Liver (tissue), 9 donors: ENCODE measurements around the gene MYBPC3. TPM values are rescaled to one million over a fixed set of nuclear protein-coding genes. Genes with fewer than 3 reads are reported as not detected.

ENCODE experiments used
- DNase-seq: peaks from one replicate; pipeline ENCODE4 v3.0.0-alpha.2; 2017; ENCODE audit warnings: low spot score
- H3K27ac ChIP-seq, 2 donors: one replicate each; pipeline ENCODE4 v1.7.0; 2013; ENCODE audit warnings: inconsistent platforms in 2 of 2, low read length in 2 of 2, control low read depth in 1 of 2, low read depth in 1 of 2, mild to moderate bottlenecking in 1 of 2
- H3K27me3 ChIP-seq, 4 donors: one replicate each; pipeline versions ENCODE4 v1.6.1 to v1.7.0; 2013; ENCODE audit warnings: low read length in 3 of 4, inconsistent platforms in 1 of 4, mild to moderate bottlenecking in 1 of 4, moderate library complexity in 1 of 4; ENCODE audit not compliant: control insufficient read depth in 4 of 4, insufficient read depth in 4 of 4
- H3K36me3 ChIP-seq, 4 donors: one replicate each; pipeline versions ENCODE4 v1.6.1 to v1.7.0; 2013; ENCODE audit warnings: low read length in 3 of 4, mild to moderate bottlenecking in 3 of 4, low read depth in 1 of 4, moderate library complexity in 1 of 4; ENCODE audit not compliant: control insufficient read depth in 4 of 4, insufficient read depth in 3 of 4
- H3K4me1 ChIP-seq, 4 donors: one replicate each; pipeline versions ENCODE4 v1.6.1 to v1.7.0; 2013; ENCODE audit warnings: low read length in 3 of 4, mild to moderate bottlenecking in 3 of 4, moderate library complexity in 1 of 4; ENCODE audit not compliant: control insufficient read depth in 4 of 4, insufficient read depth in 4 of 4
- H3K4me3 ChIP-seq, 3 donors: one replicate each; pipeline versions ENCODE4 v1.6.1 to v1.7.0; 2013; ENCODE audit warnings: low read length in 3 of 3, control low read depth in 1 of 3, low read depth in 1 of 3, mild to moderate bottlenecking in 1 of 3
- H3K9ac ChIP-seq, 2 donors: one replicate each; pipeline ENCODE4 v1.7.0; 2013; ENCODE audit warnings: low read length in 2 of 2, mild to moderate bottlenecking in 2 of 2, moderate library complexity in 2 of 2, control low read depth in 1 of 2, low read depth in 1 of 2
- H3K9me3 ChIP-seq, 4 donors: one replicate each; pipeline versions ENCODE4 v1.6.1 to v1.7.0; 2013; ENCODE audit warnings: low read length in 3 of 4; ENCODE audit not compliant: control insufficient read depth in 4 of 4
- EGR1 ChIP-seq, 2 donors: IDR thresholded peaks; 2 replicates each; pipeline ENCODE4 v1.6.1; 2016 to 2018; ENCODE audit warnings: antibody characterized with exemption in 2 of 2, low read depth in 2 of 2
- FOXA1 ChIP-seq: IDR thresholded peaks from 2 replicates; pipeline ENCODE4 v1.6.1; 2016; ENCODE audit warnings: antibody characterized with exemption
- GABPA ChIP-seq, 2 donors: IDR thresholded peaks in 1 of 2; conservative IDR thresholded peaks in 1 of 2; 2 replicates each; pipeline ENCODE4 v1.6.1; 2016; ENCODE audit warnings: antibody characterized with exemption in 2 of 2, mild to moderate bottlenecking in 1 of 2, moderate library complexity in 1 of 2
- RXRA ChIP-seq, 2 donors: IDR thresholded peaks; 2 replicates each; pipeline ENCODE4 v1.6.1; 2017 to 2018; ENCODE audit warnings: antibody characterized with exemption in 2 of 2, mild to moderate bottlenecking in 1 of 2
- YY1 ChIP-seq: IDR thresholded peaks from 2 replicates; pipeline ENCODE4 v1.6.1; 2016; ENCODE audit warnings: antibody characterized with exemption, mild to moderate bottlenecking
- WGBS: extraction: QIAGEN DNeasy Blood & Tissue Kit; methylation state at CpG from one replicate; pipeline ENCODE4 v1.1.7; 2013; 5-methylcytosine and 5-hydroxymethylcytosine counted together
- polyA plus RNA-seq, 2 donors: library from polyadenylated mRNA; stranded (reverse) in 1 of 2; unstranded in 1 of 2; fragments of 200-250 nt in 1 of 2; fragments of >200 nt in 1 of 2; fragmentation: Nextera tagmentation in 1 of 2; extraction: Ambion mirVana in 1 of 2; gene quantifications; one replicate each; pipeline versions ENCODE4 v1.2.1 to v1.2.3, GENCODE V29; 2013 to 2015
- total RNA-seq, 2 donors: library from RNA; depleted of rRNA; stranded (reverse); fragments of >200 nt; gene quantifications; one replicate each; pipeline ENCODE4 v1.2.3, GENCODE V29; 2014
- TF ChIP-seq, protein P1 (sequence below): fragments of 150-350 bp; IDR thresholded peaks from 2 replicates; pipeline ENCODE4 v1.5.1; 2017; ENCODE audit warnings: improper control_type of control experiment, low read depth, low read length; ENCODE audit not compliant: missing input control
- TF ChIP-seq, protein P2 (sequence below): IDR thresholded peaks from 2 replicates; pipeline ENCODE4 v1.6.1; 2016; ENCODE audit warnings: antibody characterized with exemption
- TF ChIP-seq, protein P3 (sequence below): IDR thresholded peaks from 2 replicates; pipeline ENCODE4 v1.6.1; 2016; ENCODE audit warnings: antibody characterized with exemption
- TF ChIP-seq, protein P4 (sequence below): IDR thresholded peaks from 2 replicates; pipeline ENCODE4 v1.6.1; 2016; ENCODE audit warnings: antibody characterized with exemption
- TF ChIP-seq, protein P5 (sequence below): IDR thresholded peaks from 2 replicates; pipeline ENCODE4 v1.6.1; 2016; ENCODE audit warnings: antibody characterized with exemption, mild to moderate bottlenecking
- donor health status: healthy.
- donor health status: healthy.
- donor health status: healthy.
- donor health status: healthy.
- donor health status: healthy.

MYBPC3 gene
- total and polyA plus RNA-seq, 4 donors = 0.01 to 0.25 TPM; not detected in 2

GRCh38 chr11:47391711-47392432 is 39.4 kb upstream of the MYBPC3 start:
- Histone ChIP-seq H3K4me3 (no peak overlapping the region), H3K4me1 (peaks cover 0 to 9% (median 0%) of the 10 kb centered on the region in 4 donors), H3K27ac (peak overlapping the region; percentile 74 to 87), H3K27me3 (no peaks in the 10 kb centered on the region), H3K9me3 (no peaks in the 10 kb centered on the region), H3K36me3 (no peaks in the 10 kb centered on the region), H3K9ac (no peak overlapping the region)
- TF ChIP-seq, protein P1, sequence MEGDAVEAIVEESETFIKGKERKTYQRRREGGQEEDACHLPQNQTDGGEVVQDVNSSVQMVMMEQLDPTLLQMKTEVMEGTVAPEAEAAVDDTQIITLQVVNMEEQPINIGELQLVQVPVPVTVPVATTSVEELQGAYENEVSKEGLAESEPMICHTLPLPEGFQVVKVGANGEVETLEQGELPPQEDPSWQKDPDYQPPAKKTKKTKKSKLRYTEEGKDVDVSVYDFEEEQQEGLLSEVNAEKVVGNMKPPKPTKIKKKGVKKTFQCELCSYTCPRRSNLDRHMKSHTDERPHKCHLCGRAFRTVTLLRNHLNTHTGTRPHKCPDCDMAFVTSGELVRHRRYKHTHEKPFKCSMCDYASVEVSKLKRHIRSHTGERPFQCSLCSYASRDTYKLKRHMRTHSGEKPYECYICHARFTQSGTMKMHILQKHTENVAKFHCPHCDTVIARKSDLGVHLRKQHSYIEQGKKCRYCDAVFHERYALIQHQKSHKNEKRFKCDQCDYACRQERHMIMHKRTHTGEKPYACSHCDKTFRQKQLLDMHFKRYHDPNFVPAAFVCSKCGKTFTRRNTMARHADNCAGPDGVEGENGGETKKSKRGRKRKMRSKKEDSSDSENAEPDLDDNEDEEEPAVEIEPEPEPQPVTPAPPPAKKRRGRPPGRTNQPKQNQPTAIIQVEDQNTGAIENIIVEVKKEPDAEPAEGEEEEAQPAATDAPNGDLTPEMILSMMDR = no peak
- TF ChIP-seq YY1 (no peak), GABPA (IDR thresholded peaks at IDR 0.05 in 1 of 2, conservative IDR thresholded peaks at IDR 0.05 in 1 of 2) (no peak)
- no peak for DNase-seq
- WGBS = 94% methylated on average over 16 of the region's 16 CpGs

DNA sequence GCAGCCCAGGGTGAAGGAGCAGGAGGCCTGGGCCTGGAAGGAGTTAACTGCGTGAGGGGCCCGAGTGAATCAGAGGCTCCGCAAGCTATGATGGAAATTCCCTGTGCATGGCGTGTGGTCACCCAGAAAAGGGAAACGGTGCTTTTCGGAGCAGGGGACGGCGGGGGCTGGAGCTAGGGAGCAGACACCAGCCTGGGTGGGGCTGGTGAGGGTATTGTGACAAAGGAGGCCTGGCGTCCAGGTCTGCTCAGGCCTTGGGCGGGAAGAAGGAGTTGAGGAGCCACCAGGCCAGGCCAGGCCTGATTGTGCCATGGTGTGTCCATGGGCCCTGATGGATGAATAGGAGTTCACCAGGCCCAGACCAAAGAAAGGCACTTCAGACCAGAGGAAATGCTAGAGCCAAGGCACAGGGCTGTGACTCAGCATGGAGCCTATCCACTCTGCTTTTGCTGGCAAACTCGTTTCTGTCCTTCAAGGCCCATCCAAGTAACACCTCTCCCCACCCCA is 38.6 kb upstream of the MYBPC3 start:
- no peak for DNase-seq
- Histone ChIP-seq H3K27ac (peak overlapping the region; percentile 47 to 74), H3K9me3 (no peaks in the 10 kb centered on the region), H3K36me3 (no peaks in the 10 kb centered on the region), H3K4me3 (no peak overlapping the region), H3K4me1 (peaks cover 0 to 9% (median 0%) of the 10 kb centered on the region in 4 donors), H3K27me3 (no peaks in the 10 kb centered on the region), H3K9ac (no peak overlapping the region)
- TF ChIP-seq, protein P2, sequence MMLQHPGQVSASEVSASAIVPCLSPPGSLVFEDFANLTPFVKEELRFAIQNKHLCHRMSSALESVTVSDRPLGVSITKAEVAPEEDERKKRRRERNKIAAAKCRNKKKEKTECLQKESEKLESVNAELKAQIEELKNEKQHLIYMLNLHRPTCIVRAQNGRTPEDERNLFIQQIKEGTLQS = no peak
- TF ChIP-seq GABPA (IDR thresholded peaks at IDR 0.05 in 1 of 2, conservative IDR thresholded peaks at IDR 0.05 in 1 of 2) = no peak
- TF ChIP-seq, protein P3, sequence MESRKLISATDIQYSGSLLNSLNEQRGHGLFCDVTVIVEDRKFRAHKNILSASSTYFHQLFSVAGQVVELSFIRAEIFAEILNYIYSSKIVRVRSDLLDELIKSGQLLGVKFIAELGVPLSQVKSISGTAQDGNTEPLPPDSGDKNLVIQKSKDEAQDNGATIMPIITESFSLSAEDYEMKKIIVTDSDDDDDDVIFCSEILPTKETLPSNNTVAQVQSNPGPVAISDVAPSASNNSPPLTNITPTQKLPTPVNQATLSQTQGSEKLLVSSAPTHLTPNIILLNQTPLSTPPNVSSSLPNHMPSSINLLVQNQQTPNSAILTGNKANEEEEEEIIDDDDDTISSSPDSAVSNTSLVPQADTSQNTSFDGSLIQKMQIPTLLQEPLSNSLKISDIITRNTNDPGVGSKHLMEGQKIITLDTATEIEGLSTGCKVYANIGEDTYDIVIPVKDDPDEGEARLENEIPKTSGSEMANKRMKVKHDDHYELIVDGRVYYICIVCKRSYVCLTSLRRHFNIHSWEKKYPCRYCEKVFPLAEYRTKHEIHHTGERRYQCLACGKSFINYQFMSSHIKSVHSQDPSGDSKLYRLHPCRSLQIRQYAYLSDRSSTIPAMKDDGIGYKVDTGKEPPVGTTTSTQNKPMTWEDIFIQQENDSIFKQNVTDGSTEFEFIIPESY = no peak
- TF ChIP-seq, protein P1 = no peak
- TF ChIP-seq EGR1 (IDR thresholded peaks at IDR 0.05; ENCODE audit: low read depth in 2 of 2) = no peak
- no peak for TF ChIP-seq FOXA1
- TF ChIP-seq, protein P4, sequence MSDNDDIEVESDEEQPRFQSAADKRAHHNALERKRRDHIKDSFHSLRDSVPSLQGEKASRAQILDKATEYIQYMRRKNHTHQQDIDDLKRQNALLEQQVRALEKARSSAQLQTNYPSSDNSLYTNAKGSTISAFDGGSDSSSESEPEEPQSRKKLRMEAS = no peak
- TF ChIP-seq, protein P5, sequence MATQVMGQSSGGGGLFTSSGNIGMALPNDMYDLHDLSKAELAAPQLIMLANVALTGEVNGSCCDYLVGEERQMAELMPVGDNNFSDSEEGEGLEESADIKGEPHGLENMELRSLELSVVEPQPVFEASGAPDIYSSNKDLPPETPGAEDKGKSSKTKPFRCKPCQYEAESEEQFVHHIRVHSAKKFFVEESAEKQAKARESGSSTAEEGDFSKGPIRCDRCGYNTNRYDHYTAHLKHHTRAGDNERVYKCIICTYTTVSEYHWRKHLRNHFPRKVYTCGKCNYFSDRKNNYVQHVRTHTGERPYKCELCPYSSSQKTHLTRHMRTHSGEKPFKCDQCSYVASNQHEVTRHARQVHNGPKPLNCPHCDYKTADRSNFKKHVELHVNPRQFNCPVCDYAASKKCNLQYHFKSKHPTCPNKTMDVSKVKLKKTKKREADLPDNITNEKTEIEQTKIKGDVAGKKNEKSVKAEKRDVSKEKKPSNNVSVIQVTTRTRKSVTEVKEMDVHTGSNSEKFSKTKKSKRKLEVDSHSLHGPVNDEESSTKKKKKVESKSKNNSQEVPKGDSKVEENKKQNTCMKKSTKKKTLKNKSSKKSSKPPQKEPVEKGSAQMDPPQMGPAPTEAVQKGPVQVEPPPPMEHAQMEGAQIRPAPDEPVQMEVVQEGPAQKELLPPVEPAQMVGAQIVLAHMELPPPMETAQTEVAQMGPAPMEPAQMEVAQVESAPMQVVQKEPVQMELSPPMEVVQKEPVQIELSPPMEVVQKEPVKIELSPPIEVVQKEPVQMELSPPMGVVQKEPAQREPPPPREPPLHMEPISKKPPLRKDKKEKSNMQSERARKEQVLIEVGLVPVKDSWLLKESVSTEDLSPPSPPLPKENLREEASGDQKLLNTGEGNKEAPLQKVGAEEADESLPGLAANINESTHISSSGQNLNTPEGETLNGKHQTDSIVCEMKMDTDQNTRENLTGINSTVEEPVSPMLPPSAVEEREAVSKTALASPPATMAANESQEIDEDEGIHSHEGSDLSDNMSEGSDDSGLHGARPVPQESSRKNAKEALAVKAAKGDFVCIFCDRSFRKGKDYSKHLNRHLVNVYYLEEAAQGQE = no peak
- no peak for TF ChIP-seq RXRA (IDR thresholded peaks at IDR 0.05)
- WGBS = 85% methylated on average over 11 of the region's 11 CpGs
